ENCODE results near the gene ZSCAN23.
"Not testable (repeated sequence)": the region's sequence is repeated elsewhere in the genome, so short reads cannot be mapped to it uniquely, and the experiment has no call there.

Gene ZSCAN23

DNA sequence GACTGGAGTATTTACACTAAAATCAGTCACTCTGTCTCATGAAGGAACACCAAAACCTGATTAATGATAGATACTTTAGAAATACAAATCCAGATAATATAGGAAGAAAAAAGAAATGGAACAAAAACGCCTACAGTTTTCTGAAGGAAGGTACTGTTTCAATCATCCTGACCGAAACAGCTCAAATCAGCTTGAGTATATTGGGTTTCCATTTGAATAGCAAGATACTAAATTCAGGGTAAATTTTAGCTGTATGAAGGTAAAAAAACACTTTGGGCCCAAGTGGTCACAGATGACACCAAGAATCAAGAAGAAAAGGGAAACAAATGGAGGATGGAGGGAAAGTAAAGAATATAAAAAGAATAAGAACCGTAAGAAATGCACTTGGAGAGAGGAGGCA is 6.9 kb downstream of the ZSCAN23 start:
- DNase-seq, result no peak

DNA sequence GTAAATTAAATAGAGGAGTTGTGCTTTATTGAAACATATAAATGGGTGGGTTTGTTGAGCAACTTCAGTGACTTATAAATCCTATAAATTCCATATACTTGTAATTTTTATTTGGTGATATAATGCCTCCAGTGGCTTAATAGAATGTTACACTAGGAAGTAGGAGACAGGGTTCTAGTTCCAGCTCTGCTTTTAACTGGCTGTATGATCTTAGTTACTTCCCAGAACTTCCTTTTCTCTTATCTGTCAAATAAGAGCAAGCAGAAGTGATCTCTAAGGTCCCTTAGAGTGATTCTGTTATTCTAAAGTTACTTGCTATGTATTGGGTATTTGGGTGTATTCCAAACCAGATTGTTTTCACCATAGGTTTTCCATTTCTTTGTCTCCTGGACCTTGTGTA is 10.2 kb downstream of the ZSCAN23 start:
- DNase-seq, result no peak

DNA sequence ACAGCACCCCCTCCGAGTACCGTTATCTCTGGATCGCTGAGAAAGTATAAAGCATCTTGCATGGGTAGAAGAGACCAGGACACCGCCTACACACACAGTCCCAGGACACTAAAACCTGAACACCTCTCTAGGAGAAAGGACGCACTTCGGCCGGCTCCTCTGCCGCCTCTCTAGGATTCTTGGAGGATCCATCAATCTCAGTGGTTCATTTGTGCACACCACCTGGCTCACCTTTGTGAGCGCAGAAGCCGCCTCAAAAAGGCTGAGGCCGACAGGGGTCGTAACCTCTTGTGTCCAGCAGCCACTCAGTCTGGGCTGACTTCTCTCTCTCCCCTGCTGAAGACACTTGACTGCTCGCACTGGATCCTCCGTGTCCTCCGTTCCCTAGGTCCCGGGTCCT is 13.5 kb downstream of the ZSCAN23 start:
- DNase-seq, result no peak

DNA sequence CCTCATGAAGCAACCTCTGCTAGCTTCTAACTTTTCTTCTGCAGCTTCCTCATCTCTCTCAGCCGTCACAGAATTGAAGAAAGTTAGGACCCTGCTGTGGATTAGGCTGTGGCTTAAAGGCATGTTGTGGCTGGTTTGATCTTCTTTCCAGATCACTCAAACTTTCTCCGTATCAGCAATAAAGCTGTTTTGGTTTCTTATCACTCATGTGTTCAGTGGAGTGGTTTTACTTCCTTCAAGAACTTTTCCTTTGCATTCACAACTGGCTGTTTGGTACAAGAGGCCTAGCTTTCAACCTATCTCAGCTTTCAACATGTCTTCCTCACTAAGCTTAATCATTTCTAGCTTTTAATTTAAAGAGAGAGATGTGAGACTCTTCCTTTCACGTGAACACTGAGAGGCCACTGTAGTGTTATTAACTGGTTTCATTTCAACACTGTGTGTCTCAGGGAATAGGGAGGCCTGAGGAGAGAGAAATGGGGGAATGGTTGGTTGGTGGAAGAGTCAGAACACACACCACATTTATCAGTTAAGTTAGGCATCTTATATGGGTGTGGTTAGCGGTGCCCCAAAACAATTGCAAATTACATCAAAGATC is 17.2 kb downstream of the ZSCAN23 start:
- DNase-seq, result no peak

DNA sequence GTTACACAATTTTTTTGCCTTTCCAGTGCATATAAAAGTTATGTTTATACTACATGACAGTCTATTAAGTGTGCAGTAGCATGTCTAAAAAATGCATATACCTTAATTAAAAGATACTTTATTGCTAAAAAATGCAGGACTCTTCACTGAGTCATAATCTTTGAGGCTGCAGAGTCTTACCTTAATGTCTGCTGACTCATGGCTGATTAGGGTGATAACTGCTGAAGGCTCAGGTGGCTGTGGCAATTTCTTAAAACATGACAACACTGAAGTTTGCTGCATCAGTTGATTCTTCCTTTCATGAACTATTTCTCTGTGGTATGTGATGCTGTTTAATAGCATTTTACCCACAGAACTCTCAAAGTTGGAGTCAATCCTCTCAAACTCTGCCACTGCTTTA is 19.1 kb downstream of the ZSCAN23 start:
- no peak for DNase-seq

DNA sequence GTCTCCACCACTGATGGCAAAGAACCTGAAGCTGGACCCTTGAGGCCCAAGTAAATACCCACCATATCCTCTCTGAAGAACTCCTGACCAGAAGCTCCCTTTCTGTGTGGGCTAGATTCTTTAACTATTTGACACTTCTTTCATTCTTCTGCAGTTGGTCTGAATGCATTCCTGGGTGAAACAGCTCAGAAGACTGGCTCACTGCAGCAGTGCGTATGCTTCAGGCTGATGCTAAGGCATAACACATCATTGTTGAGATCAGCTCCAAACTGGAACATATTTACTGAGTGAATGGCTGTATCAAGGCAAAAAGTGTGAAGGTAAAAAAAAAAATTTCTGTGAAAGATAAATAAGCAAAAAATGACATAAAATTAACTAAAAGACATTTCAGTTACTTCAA is 19.7 kb downstream of the ZSCAN23 start:
- DNase-seq, result no peak

DNA sequence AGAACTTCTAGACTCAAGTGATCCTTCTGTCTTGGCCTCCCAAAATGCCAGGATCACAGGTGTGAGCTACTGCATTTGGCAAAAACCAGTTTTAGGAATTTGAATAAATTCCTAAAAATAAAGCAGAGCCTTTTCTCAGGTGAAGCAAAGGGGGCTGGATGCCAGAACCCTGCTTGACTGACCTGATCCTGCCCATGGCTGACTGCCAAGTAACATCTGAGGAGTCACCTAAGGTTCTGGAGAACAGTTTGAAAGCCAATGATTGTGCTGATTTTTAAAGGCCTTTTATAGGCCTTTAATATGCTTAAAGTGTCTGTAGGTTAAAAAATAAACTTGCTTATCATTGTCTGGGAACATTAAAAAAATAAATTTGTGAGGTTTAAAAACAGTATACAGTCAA is 29.6 kb downstream of the ZSCAN23 start:
- no peak for DNase-seq

DNA sequence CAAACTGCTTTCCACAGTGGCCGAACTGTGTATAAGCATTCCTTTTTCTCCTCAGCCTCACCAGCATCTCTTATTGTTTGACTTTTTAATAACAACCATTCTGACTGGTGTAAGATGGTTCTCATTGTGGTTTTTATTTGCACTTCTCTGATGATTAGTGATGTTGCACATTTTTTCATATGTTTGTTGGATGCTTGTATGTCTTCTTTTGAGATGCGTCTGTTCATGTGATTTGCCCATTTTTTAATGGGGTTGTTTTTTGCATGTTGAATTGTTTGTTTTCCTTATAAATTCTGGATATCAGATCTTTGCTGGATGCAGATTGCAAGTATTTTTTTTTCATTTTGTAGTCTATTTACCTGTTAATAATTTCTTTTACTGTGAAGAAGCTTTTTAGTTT is 32.5 kb downstream of the ZSCAN23 start:
- no peak for DNase-seq

DNA sequence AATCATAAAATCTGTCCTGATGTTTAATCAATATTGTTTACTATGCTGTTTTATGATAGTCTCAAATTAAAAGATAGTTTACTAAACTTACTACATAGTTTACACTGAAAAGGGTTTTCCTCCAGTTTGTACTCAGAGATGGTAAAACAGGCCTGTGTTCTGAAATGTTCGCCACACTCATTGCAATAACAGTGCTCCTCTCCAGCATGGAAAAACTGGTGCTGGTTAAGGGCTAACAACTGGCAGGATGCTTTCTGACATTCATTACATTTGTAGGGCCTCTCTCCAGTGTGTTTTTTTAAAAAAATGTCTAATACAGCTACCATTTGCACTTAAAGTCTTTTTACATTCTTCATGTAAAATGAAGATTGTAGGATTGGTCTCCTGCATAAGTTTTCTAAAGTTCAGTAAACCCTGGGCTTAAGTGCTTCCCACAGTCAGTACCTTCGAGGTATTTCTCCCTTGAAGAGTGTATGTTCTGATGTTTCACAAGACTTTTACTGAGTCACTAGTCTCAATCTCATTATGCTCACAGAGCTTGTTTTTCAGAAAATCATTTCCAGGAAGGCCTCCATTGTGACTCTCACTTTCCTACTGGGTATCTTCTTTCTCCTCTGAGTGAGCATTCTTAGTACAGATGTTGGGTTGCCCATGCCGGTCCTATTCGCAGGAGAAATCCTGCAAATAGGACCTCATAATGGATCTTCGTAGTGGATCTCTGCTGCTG is 35.1 kb downstream of the ZSCAN23 start:
- DNase-seq, result no peak

DNA sequence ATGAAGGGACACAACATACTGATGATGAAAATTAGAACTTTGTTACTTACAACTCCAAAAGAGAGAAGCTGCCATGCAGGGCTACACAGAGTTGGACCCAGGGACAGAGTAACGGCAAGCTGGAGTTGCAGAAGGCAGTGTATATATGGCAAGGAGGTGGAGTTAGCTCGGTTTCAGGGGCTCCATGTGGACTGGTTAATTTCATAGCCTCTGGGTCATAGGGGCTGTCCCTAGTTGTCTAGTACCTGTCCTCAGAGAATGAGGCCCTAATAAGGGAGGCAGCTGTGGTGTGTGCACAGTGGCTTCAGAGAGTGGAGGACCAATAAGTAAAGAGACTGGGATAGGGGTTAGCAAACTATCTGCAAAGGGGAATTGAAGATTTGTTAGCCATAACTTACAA is 35.9 kb downstream of the ZSCAN23 start:
- DNase-seq, result no peak

DNA sequence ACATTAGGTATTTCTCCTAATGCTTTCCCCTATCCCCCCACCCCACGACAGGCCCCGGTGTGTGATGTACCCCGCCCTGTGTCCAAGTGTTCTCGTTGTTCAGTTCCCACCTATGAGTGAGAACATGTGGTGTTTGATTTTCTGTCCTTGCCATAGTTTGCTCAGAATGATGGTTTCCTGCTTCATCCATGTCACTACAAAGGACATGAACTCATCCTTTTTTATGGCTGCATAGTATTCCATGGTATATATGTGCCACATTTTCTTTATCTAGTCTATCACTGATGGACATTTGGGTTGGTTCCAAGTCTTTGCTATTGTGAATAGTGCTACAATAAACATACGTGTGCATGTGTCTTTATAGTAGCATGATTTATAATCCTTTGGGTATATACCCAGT is 39.4 kb downstream of the ZSCAN23 start:
- DNase-seq, result not testable (repeated sequence)

DNA sequence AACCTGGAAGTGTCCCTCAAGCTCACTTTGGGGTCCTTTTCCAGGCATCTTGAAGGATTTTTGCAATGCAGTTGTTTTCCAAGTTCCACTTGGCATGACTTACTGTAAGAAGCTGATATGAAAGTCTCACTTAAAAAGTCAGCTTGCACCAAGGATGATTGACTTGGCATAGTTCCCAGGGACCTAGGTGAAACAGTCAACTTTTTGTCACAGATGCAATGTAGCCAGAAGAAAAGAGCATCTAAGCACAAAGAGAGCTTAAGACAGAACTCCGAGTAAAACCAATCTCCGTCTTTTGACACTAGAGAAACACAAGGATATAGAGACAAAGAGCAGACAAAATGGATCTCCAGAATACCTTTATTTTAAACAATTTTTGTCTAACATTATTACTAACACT is 41.1 kb downstream of the ZSCAN23 start:
- DNase-seq, result no peak

DNA sequence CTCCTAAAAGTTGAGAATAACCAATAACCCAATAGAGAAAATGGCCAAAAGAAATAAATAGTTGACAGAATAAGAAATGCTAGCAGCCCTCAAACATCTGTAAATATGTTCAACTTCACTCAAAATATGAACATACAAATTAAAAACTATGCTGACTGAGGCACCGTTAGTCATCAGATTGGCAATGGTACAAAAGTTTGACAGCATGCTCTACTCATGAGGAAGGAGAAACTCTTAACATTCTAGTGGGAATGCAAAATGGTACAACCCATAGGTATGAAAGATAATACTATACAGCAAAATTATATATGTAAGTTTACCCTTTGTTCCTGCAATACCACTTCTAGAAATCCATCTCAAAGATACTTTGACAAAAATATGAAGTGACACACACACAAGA is 42.1 kb downstream of the ZSCAN23 start:
- no peak for DNase-seq

DNA sequence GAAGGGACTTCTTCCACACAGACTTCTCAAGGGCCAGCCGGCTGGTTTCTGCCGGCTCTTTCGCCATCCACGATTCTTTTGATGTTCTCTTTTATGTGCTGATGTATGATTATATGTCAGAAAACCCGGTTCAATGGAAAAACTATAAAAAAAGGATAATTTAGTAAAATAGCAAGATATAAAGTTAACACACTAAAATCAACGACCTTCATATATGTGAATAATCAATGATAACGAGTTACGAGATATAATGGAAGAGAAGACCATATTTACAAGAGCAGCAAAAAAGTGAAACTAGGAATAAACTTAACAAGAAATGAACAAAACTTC is 43.2 kb downstream of the ZSCAN23 start:
- DNase-seq, result no peak

DNA sequence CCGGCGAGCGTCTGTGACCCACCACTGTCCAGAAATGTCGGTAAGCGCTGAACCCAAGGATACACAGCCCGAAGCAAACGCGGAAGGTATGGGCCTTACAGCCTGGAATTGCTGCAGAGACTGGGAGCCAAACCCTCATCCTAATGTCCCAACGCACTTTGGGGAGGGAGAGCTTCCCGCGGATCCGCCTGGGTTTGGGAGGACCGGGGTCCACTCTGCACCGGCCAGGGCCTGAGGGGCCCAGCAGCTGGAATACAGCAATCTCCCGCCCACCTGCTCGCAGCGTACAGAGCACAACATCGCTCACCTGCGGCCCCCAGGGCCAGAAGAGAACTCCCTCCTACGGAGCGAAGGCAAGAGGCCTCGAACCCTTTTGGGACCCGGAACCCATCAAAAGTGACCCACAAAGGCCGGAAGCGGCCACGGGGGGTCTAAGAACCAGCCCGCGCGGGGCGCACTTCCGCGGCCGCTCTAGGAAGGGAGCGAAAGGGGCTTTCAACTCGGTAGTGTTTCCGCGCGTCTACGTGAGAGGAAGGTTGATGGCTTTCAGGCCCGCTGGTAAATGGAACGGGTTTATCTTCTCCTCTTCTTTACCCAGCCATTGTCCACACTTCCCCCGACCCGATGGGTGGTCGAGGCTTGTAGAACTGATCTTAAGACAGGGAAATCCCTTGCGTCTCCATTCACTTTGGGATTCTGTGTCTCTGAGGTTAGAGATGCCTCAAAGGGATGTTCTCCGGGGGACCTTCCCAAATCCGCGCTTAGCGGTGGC is 43.8 kb downstream of the ZSCAN23 start, which contains the start of gene ZSCAN12:
Gene ZSCAN12, minus strand, starts transcription at position 398 of the 772 bp plus-strand sequence. CDS start 1,342 bp downstream, outside the sequence.
- peak; percentile 84 for DNase-seq

DNA sequence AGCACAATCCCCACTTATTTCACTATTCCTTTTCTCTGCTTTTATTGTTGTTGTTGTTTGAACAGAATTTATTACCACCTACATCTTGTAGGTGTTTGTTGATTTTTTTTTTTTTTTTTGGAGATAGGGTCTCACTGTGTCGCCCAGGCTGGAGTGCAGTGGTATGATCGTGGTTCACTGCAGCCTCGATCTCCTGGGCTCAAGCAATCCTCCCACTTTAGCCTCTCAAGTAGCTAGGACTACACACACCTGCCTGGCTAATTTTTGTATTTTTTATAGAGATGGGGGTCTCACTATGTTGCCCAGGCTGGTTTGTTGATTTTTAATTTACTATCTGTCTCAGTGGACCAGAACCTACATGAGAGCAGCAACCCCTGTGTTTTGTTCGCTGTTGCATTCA is 47.4 kb downstream of the ZSCAN23 start:
- DNase-seq, result no peak

DNA sequence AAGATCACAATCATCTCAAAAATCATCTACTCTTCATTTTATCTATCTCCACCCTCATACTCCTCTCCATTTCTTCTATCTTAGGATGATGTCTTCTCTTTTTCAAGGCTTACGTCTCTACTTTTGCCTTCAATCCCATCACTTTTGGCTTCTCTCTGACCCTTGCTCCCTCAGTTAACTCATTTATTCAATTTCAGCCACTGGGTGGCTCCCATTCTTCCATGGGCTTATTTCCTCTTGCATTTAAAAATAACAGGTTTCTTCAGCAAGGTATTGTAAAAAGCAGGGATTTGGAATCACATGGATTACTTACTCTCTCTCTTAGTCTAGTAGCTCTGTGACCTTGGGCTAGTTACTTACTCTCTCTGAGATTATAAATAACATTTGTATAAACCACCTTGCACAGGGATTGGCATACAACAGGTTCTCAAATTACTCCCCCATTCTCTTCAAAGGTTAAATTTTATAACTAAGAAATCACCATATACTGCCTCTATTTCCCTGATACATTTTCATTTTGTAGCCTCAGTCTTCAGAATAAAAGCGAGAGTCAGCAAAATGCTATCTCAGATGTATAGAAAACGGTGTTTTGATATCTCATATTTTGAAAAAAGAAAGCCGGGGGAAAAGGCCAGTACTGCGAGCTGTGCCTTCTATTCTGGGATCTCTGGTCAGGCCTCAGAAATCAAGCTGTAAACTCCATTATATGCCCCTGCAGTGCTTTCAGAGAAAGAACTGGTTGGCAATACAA is 49.2 kb downstream of the ZSCAN23 start:
- no peak for DNase-seq

DNA sequence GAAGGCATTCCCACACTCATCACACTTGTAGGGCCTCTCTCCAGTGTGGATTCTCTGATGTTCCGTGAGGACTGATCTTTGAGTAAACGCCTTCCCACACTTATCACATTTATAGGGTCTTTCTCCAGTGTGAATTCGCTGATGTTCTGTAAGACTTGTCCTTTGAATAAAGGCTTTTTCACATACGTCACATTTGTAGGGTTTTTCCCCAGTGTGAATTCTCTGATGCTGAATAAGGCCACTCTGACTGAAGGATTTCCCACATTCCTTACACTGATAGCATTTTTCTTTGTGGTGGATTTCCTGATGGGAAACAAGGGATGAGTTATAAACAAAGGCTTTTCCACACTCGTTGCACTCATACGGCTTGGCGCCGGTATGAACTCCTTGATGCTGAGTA is 52.6 kb downstream of the ZSCAN23 start:
- DNase-seq, result no peak

DNA sequence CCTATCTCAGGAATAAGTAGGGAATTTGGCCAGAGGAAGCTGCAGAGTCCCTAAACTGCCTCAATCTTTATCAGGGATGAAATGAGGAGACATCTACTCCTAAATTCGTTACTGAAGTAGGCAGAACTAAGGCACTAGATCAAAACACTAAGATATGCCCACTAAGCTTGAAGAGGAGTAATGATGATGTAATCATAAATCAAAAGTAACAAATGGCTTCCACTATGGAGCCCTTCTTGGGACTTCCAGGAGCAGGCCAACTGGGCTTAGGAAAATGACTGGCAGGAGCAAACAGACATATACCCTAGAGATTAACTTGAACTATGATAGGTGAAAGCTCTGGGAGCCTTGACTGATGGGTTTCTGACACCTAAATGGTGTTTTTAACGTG is 59.2 kb downstream of the ZSCAN23 start:
- no peak for DNase-seq

DNA sequence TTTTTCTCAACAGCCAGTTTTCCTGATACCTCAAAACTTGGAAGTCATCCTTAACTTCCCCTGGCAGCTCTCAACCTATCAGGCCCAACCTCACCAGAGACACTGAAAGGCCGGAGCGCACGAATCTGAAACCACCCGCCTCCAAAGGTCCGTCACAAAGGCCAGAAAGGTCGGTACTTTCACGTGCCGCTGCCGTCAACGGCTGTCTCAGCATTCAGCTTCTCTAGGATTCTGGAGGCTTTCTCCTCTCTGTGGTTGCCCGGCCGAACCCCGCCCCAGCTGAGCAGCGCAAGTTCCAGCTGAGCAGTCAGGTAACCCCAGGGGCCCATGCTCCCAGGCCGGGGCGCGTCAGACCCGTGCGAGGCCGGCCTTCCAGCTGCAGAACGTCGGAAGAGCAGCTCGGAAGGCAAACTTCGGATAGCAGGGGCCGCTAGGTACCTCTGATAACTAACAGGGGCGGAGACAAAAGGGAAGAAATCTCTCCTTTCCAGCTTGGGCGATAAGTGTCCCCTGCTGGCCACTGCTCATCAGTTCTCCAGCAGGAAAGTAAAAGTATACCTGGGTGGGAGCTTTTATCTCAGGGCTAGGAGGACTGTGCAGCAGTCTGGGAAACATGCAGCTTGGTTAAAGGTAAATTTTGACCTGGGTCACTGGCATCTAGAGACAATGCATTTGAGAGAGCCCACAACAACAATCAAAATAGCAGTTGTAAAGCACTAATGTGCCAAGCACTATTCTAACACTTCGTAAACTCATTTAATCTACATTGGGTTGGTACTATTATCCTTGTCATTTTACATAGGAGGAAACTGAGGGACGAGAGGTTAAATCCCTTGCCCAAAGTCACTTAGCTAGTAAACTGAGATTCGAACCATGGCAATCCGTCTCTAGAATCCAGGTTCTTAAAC is 59.8 kb downstream of the ZSCAN23 start:
- no peak for DNase-seq
